Forelimb muscle (tissue), 1 donor: Measurements from ENCODE around the gene VSIR. TPM values are rescaled to one million over a fixed set of nuclear protein-coding genes. Genes with fewer than 3 reads are reported as not detected.

Experiments used
- DNase-seq: peaks from one replicate; pipeline ENCODE4 v3.0.0-alpha.2; 2013; ENCODE audit warnings: low read depth
- polyA plus RNA-seq: library from polyadenylated mRNA; unstranded; fragments of 120-200 nt; gene quantifications from one replicate; pipeline ENCODE4 v1.2.1, GENCODE V29; 2013; ENCODE audit not compliant: insufficient read length

VSIR gene
- polyA plus RNA-seq, 1 donor, result 28.5 TPM

DNA sequence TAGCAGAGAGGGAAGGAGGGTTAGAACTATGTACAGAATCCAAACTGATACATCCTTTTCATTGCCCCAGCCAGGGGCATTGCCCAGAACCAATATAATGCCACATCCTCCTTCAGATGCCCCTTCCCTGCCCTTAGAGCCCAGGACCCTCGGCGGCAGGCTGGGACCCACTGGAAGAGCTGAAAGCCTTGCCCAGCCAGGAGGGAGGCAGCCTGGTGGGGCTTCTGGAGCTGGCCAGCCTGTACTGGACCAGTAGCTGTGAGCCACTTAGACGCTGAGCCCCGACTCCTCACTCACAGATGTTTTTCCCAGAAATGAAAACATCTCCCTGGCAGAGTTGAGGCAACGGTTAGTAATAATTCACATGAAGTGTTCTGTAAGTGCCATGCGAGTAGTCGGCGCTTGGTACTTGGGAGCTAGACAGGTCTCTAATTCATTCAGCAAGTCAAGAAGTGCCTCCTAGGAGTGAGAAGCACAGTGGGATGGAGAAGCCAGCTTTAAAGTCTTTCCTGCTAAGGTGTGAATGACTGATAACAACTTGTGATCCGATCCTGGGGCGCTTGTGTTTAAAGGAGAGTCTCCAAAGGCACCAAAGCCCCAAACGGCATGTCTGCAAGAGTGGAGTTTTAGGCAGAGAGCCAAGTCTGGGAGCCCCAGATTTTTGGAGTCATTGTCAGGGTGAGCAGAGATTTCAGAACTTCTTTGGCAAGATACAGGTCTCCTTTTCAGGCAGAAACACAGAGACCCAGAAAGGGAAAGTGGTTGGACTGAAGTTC is 9.8 kb downstream of the VSIR start:
- DNase-seq, result no peak

DNA sequence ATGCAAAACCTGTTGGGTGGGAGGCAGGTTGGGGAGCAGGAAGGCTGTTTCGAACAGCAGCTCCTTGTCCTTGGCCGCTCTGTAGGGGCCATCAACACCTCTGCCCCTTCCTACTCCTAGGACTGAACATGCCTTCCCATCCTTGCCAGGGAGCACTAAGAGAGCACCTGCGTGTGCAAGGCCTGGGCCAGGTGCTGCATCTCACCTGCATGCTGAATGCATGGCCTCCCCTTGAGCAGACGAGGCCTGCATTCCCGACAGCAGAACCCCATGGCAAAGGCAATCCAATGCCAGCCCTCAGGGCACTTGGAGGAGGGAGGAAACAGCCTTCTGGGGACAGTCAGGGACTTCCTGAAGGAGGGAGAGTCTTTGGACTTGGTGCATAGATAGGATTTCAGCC is 11.0 kb downstream of the VSIR start:
- DNase-seq, result no peak

DNA sequence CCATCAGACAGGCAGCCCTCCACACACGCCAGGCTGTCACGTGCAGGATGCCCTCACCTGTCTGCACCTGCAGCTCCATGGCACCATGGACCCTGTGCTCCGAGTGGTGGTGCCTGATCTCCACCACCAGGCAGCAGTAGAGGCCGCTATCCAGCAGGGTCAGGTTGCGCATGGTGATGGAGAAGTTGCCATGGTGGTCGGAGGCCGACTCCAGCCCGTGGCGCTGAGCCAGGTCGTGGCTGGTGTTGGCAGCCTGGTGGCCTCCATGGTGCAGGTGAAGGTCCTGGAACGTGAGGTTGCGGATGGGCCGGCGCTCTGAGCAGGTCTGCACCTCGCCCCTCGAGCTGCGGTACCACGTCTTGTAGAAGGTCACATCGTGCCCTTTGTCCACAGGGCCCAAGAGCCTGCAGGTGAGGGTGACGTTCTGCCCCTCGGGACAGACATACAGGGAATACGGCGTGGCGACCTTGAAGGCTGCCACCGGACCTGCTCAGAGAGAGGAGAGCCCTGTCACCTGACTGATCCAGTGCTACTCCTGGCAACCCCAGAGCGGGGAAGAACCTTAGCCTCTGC is 11.7 kb downstream of the VSIR start:
- DNase-seq, result no peak

DNA sequence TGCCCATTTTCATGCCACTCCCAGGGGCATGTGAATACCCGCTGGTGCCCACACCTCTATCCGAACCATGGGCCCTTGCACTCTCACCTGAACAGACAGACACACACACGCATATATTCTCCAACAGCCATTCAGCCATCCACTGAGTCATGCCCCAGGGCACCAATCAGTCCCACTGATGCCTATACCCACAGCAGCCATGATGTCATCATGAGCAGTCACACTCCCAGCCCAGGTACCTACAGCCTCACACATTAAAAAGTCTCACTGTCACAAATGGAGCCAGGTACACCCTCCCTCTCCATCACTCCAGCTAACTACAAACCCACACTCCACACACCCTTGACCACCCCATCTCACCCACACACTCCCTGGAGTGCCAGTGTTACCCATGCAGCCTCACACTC is 12.2 kb downstream of the VSIR start:
- no peak for DNase-seq

- no peak for DNase-seq
Observed at GRCh38 chr10:71757399-71757922, 15.9 kb downstream of the VSIR start.

GRCh38 chr10:71756311-71757191 is 16.8 kb downstream of the VSIR start:
- DNase-seq, result no peak

DNA sequence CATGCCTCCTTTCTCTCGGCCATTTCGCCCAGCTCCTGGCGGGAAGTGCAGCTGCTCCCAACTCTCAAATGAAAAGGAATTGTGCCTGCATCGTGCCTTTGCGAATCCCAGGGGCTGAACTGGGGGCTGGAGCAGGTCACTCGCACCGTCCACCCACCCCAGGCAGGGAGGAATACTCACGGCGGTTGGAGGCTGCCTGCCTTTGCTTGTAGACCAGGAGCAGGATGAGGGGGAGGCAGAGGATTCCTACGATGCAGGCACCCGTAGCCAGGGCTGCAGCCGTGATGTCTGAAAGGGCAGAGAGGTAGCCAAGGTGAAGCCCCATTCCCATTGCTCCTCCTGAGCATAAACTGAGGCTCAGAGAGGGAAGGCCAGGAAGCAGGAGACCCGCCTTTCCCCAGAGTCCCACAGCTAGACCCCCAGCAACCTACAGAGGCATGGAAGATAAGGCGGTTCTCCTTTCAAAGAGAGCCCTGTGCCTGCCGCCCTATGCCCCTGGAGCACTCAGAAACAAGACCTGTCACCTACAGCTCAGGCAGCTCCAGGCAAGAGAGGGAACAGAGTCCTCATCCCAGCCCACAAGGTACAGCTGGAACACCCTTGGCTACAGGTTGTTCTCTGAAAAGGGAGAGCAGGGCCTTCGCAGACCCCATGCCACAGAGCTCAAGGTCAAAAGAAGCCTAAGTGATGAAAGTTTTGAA is 18.0 kb downstream of the VSIR start:
- no peak for DNase-seq

DNA sequence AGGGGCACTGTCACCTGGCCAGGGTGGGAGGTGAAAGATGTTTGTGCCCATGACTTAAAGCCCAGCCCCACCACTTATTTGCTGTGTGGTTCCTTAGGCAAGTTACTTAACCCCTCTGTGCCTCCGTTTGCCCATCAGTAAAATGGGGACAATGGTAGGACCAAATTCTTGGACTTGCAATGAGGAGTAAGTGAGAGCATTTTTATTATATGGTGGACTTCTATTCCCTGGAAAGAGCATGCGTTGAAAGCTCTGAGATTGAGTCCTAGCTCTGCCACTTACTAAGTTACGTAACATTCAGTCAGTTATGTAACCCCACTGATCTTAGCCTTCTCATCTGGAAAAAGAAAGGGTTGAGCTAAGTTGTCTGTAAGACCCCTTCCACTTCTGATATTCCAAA is 18.8 kb downstream of the VSIR start:
- DNase-seq, result no peak

DNA sequence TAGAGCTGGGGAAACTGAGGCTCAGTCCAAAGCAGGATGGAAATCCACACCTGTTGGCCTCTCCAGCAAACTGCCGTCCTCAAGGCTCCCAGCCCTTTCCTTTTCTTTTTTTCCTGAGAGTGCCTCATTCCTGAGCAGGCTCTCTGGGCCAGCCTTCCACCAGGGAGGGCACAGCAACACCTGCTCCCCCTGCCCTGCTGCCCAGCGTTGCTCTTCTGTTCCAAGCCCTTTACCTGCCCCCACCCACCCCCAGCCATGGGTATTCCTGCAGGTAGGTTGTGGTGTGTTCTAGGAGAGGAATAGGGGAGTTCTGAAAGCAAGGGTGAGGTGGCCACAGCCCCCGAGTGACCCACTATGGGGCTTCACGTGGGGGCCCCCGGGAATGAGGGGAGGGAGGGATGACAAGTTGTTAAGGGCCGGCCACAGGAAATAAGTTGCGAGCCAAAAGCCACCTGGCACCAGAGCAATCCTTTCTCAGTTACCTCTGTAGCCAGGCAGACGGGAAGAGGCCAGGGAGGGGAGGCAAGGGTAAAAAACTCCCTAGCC is 19.3 kb downstream of the VSIR start:
- no peak for DNase-seq

GRCh38 chr10:71753091-71753959 is 20.0 kb downstream of the VSIR start:
- DNase-seq, result no peak

GRCh38 chr10:71752391-71753090 is 20.8 kb downstream of the VSIR start:
- DNase-seq, result no peak

GRCh38 chr10:71751515-71752224 is 21.6 kb downstream of the VSIR start:
- DNase-seq, result no peak

GRCh38 chr10:71750986-71751385 is 22.3 kb downstream of the VSIR start:
- no peak for DNase-seq

DNA sequence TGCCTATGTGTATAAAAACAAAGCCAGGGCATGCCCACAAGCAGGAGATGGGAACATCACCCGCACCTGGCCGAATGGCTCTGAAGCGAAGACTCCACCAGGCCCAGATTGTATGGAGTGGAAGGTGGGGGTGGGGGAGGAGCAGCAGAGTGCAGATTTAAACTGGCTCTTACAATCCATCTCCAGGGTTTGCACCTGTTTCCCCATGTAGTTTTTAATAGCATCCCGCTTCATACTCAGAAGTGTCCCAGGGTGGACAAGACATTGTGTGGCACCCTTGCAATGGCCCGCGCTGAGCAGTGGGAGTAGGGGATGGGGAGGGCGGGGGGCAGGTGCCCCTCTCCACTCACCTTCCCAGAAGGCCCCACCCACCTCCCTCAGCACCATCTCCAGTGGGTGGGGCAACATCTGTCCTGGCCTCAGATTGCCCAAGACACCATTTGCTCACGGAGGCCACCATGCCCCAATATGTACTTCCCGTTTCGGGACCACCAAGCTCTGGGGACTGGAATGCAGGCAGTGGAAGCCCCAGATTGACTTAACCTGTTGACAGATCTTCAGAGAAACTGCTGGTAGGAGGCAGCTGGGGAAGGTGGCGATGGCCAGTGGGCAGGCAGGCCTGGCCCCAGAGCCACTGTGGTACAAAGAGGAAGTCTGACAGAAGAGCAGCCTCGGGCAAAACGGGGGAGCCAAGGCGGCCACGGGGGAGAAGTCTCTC is 23.0 kb downstream of the VSIR start:
- DNase-seq, result no peak

DNA sequence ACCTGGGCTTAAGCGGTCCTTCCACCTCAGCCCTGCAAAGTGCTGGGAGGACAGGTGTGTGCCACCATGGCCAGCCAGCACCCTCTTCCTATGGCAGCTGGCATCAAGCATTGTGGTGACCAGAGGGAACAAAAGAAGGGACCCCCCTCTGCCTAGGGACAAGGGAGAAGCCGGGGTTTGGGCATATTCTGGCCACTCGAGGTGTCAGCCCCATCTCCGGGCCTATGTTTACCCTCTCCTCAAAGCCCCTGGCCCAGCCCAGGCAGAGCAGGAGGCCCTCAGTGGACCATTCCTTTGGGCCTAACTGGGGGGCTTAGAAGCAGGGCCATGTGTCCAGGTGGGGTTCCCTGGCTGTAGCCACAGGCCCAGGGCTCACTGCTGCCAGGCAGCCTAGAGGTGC is 23.9 kb downstream of the VSIR start:
- no peak for DNase-seq

DNA sequence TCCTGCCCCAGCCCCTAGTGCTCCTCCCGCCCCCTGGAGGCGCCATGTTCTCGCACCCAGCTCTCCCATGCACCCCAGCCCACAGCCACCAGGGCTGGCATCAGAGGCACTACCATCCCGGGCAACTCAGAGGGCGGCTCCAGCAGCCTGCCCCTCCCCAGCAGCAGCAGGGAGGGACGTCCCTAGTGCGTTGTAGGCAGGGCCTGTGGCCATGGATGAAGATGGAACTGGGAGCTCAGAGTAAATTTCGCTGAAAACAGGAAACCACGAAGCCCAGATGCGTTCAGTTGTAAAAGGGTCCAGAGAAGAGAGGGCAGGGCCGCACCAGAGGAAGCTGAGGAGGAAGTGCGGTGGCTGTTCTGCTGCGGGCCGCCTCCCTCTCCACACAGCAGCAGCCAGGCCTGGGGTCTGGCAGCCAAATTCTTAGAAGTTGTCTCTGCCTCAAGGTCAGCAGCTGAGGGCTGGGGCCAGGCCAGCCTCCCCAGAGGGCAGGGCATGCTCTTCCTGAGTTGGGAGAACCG is 24.6 kb downstream of the VSIR start:
- DNase-seq, result no peak

GRCh38 chr10:71747551-71748523 is 25.5 kb downstream of the VSIR start:
- no peak for DNase-seq
